HG03097 (cell line): Measurements from ENCODE around the gene FRMD4A.

Experiments used
- ATAC-seq: cut with Tn5 transposase; IDR thresholded peaks from one replicate; pipeline ENCODE4 v1.9.1; 2021; ENCODE audit not compliant: unreplicated experiment, low FRiP score

FRMD4A gene

DNA sequence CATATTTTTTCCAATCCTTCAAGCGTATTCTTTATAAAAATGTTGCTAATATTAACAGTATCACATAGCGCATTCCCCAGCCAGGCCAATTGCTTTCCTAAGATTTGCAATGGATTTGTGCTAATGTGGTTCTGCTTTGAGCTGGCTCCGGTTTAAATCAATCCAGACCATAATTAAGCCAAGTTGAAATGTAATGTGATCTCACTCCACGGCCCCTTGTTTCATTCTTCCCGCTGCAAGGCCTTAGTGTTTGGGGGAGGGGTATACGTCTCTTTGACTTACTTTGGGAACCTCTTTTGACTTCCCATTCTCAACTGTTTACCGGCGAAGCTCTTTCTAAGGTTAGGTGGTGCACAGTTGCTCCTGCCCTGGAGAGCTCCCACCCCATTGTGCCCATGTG lies 657.6 kb downstream of the FRMD4A start:
- no peak for ATAC-seq

DNA sequence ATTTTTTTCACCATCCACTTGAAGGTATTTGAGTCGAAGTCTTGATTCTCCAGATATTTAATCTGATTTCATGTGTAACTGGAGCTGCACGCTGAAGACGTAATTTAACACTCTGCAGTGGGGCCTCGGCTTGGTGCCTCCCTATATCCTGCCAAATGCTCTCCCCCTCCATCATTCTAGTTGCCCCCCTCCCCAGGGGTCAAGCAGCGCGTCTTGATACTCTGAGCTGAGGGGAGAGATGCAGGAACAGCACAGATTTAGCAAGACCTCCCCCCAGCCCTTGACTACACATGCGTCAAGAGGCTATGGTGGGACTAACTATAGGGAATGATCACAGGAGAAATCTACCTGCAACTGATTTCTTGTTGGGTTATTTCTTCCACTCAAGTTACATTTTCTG lies 658.2 kb downstream of the FRMD4A start:
- ATAC-seq = no peak

DNA sequence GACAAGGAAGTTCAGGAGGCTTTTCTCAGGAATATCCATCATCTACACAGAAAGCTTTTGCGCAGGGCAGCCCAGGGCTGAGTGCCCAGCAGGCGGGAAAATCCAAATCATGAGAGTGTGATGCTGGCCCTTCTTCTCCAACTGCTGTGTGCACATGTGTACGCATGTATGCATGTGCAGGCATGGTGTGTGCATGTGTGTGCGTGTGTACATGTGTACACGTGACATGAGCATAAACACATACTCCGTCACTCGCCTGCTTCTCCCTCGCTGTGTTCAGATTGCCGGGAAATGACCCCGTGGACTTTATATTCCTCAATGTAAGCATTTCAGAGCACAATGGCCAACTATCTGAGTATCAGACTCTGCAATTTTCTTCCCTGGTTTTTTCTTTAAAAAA lies 658.8 kb downstream of the FRMD4A start:
- ATAC-seq = no peak

DNA sequence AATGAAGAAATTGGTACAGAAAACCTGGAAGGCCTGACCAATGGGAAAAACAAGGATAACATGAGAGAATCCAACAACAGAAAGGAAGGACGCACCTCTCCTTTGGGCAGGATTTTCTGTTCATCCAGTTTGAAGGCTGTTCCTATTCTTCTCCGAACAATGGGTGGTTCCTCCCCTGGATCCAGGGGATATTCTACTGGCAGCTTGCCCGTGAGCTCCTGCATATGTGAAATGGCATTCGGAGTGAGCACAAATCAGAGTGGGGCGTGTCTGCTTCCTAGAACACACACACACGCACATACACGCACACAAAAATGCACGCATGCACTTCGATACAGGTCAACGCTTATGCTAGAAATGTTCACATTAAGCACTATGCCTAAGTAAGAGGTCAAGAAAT lies 660.4 kb downstream of the FRMD4A start:
- ATAC-seq = no peak

DNA sequence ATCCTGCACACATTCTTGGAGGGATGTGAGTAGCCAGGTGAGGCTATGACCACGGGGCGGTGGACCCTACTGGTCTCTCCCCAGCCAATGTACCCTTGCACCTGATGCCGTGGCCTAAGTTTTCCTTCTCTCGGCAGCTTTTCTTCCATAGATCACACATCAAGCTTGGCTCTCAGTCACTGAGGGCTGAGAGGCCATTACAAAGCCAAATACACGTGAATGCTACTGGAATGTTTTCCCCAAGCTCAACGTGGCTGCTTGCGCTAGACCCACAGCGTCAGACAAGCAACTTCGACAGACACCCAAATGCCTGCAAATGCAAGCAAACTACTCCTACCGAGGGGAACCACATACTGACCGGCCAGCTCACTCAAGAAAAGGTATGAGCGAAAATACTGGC lies 660.8 kb downstream of the FRMD4A start:
- ATAC-seq = no peak

DNA sequence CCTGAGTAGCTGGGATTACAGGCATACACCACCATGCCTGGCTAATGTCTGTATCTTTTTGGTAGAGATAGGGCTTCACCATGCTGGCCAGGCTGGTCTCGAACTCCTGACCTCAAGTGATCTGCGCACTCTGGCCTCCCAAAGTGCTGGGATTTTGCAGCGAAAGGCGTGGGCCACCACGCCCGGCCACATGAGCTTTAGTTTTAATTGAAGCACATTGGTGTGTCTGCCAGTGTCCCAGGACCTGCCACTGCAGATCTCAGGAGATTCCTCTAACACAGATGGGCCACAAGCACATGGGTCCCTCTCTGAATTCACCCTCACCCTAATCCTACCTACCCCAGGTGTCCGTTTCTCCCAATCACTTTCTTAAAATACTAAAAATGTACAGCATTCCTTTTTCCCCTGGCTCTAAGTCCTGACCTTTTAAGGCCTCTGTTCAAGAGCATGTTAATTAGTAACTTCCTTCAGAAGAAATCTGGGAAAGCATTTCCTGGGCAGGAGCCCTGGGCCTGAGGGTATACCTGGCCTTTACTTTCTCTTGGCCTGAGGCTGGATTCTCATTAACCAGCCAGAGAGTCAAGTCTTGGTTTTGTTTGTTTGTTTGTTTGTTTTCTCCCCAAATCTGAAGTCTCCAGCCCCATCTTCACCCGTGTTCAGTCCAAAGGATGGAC lies 661.4 kb downstream of the FRMD4A start:
- no peak for ATAC-seq

DNA sequence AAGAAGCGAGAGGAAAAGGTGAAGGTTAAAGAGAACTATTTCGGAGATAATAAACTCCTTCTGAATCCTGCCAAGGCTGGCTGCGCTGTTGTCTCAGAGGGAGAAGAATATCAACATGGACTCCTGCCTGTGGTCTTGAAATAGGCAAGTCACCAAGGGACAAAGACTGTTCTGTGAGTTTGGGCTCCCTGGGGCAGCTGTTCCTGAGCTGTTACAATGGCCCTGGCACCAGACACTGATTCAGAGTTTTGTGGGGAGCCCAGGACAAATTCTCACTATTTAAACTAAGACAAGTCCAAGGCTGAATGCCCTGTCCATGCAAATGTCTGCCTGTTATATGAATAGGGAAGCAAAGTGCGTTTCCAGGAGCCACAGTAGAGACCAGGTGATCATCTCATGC lies 662.6 kb downstream of the FRMD4A start:
- ATAC-seq = no peak

DNA sequence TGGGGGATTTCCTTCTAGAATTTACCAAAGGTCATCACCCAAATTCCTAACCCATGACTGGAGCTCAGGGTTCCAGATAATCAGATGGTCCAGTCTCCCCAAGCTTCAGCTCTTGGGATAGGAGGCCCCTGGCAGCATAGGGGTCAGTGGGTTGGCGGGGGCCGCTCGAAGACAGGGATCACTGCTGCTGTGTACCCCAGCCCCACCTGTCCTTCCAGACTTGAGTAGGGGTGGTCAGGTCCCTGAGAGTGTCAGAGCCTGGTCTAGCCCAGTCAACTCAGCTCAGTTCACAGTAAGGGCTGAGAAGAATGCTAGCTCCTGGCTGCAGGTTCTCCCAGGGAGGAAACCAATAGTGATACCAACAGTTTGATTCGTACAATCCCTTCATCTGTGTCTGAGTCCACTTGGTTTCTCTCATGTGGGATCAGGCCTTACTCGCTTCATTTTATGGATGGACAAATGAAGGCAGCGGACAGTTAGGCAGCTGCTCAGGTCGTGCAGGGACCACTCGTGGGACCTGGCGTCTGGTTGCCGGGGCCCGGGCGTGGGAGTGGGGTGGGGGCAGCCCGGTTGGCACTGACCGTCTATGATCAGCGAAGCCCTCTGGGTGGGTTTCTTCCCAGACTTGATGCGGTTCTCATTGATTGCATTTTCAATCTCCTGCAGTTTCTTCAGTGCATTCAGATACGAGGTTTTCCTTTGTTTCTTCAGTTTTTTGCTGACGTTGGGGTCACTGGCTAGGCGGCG lies 665.0 kb downstream of the FRMD4A start:
- ATAC-seq = no peak

DNA sequence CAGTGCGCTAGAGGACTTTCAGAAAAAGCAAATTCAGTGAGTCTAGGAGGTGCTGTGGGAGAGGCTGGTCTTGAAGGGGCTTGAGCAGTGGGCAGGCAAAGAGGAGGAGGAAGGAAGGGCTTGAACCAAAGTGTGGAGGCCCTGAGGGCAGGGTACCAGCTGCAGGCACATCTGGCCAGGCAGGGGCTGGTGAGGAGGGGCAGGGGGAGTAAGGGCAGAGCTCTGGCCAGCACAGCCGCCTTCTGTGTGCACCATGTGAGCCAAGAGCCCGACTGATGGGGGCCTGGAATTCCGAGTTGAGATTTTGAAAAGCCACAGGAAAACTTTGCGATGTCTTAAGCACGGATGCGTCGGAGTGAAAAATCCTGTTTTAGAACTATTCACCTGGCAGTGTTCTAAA lies 669.5 kb downstream of the FRMD4A start:
- no peak for ATAC-seq

DNA sequence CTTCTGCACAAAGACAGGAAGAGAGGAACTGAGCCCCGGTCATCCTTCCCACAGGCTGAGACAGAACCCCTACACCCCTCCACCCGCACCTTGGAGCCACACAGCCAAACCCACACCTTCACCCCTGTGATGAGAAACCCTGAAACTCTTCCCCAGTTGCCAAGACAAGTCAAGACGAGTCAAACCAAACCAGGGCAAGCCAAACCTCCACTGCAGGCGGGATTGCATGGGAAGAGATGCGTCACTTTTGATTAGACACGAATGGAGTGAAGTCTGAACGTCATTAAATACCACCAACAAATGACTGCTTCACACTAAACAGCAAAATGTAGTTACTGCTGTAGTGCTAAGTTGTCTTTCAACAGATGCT lies 670.2 kb downstream of the FRMD4A start:
- no peak for ATAC-seq

DNA sequence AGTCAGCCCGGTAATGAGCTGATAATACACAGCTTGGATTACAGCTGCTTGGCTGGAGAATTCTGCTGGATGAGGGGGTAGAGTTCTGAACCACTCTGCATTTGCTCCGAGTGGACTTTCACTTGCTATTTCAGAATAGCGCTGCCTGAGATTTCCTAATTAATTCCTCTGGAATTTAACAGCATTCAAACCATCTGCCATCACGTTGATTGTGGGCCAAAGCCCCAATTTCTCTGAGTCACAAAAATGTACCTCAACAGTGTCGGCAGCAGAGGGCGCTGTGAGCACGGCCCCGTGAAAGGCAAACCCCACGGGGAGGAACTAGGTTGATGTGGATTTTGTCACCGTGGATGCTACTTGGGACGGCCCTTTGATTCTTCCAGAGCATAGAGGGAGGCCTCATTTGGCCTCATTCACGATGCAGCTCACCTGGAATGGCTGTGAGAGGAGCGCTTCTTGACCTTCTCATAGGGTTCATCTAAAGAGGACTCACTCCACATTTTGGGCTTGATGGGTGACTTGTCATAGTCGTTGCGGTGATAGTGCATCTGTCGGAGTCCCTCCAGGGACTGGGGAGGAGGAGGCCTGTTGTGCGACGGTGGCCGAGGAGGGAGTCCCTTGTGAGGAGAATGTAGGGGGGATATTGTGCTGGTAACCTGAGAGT lies 670.7 kb downstream of the FRMD4A start:
- ATAC-seq = peak; percentile 53

DNA sequence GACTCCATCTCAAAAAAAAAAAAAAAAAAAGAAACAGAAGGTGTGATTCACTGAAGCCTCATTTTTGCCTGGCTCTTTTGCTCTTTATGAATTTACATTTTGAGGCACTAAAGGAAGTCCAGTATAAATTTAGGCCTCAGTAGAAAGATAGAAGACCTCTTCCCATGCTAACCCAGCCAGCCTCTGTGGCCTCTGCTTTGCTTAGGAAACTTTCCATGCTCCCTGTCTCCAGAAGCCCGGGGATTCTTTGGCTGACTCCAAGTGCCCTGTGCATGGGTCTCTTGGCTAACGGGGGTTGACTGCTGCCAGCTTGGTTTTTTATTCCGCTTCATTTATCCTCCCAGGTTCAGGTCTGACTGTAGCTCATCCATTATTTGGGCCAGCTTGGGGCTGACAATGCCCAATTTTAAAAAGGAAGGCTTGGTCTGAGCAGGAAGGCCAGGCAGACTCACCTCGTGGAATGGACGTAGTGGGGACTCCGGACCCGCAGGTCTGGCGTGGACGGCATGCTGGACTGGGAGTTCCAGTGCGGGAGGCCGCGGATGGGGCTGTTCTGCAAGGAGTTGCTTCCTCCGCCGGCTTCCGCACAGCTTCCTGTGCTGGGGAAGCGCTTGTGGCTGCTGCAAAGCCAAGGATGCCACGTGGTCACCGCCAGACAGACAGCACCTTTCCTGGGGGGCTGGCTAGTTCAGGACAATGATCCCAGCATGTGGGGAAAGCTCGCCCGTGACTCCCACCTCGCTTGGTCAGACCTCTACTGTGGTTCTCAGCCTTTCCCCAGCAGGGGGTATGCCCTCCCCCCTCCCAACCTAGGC lies 671.6 kb downstream of the FRMD4A start:
- ATAC-seq = no peak

DNA sequence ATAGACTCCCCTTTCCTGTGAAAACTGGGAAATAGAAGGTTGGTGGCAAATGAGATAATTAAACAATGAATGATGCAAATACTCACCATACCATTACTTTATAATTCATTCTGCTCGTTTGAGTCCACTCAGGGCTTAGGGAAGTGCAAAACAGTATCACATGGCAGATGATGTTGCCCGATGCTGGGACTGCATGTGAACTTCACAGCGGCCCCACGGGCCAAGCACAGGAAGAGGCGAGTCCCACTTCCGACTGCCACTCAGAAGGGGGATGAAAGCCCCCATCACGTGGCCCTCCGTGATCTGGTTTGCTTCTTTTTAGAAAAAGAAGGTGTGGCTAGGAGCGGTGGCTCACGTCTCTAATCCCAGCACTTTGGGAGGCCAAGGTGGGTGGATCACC lies 672.5 kb downstream of the FRMD4A start:
- no peak for ATAC-seq

DNA sequence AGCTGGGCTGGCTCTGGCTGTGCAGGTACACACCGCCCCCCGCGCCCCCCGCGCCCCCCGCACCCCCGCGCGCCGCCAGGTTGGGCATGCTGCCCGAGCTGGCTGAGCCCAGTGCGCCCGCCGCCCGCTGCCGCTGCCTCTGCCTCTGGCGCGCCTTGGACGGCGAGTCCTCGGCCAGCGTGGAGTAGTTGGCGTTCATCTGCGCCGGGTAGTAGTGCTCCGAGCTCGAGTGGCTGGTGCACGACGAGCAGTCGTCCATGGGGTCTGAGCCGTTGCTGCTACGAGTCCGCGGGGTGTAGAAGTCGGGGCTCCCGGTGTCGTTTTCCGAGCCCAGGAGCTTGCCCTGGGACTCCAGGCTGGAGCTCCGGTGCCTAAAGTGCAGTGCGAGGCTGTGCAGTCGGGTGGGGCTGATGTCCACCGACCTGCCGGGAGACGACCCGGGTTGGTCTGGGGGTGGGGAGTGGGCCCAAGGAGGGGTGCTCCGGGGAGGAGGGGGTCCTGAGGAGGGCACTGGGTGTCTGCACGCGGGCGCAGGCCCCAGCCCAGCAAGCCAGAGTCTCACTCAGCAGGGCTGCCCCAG lies 673.5 kb downstream of the FRMD4A start:
- no peak for ATAC-seq

DNA sequence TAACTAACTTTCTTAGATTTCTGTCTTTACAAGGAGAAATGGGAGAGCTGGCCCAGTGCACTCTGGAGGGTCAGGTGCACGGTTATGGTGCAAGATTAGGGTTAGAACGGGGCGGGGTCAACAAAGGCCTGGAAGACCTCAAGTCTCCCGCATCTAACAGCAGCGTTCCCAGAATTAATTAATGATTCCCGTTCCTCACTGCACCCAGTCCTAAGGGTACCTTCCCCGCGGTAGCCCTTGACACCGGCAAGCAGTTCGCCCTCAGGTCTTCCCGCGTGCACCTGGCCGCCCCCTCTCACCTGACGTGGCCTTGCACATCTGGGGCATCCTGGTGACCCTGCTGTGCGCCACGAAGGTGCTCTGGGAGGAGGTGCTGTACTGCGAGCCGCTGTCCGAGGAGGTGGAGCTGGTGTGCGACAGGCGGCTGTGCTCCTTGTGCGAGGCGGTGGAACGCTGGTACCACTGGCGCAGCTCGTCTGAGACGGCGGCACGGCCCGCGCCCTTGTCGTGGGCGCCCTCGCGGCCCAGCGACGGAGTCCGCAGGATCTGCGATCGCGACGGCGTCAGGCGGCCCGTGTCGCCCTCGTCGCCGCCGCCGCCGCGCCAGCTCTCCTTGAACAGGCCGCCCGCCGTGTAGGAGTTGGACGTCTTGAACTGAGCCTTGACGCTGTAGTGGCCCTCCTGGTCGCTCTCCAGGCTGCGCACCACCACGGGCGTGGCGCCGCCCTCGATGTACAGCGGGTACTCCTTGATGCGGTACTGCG lies 674.2 kb downstream of the FRMD4A start:
- ATAC-seq = no peak

DNA sequence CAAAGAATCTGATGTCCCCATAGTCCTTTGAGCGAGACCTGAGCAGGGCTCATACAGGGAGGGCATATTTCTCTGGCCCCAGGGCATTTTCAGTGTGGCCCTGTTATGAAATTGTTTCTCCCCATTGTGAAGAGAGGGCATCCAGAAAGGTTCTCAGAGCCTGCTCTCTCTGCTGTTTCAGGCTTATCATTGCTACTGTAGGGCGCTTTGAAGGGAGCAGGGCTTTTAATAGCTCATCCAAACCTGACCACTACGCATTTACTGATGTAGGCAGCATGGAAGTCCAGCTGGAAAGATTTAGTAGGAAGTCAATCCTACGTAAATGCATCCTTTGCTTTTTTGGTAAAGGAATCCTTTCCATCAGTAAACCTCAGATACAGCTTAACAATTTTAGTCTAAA lies 675.9 kb downstream of the FRMD4A start:
- ATAC-seq = no peak

DNA sequence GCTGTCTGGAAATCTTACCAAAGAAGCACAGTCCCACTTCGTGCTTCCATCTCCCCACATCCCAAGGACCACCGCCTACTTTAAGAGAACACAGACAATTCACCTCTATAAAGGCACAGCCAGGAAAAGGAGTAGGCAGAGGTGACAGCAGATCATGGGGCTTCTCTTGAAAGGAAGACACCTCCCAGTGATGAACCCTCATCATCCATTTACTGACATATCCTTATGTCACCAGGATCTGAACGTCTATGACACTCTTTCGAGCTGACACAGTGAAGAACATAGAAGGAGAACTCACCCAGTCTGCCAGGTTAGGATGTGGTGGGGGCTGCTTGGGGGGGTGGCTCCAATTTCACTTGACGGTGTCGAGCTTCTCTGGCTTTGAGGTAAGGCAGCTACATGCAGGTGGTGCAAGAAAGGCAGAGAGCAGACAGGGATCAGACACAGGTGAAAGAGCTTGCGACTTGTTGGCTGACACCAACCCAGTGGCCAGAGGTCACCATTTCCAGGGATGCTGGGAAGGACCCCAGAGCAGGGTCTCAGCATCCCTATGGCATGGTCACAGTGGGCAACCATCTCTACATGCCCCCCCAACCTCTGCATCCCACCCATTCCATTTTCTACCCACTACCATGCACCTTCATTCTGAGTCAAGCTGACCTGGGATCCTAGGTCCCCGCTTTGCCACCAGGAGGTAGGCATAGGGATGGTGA lies 676.5 kb downstream of the FRMD4A start:
- ATAC-seq = no peak

DNA sequence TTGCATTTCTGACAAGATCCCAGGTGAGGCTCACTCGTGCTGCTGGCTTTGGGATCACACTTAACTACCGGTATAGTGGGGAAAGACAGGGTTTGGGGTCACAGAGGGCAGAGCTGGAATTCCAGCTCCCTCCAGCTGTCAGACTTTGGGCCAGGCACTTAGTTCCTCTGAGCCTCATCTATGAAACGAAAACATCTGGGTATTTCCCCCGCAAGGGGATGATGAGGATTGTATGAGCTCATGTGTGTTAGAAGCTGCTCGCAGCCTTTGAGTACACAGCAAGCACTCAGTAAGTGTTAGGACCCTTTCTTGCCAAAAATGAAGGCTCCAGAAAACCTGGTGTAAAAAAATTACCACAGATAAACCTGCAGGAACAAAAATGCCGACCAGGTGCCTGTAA lies 677.9 kb downstream of the FRMD4A start:
- no peak for ATAC-seq

DNA sequence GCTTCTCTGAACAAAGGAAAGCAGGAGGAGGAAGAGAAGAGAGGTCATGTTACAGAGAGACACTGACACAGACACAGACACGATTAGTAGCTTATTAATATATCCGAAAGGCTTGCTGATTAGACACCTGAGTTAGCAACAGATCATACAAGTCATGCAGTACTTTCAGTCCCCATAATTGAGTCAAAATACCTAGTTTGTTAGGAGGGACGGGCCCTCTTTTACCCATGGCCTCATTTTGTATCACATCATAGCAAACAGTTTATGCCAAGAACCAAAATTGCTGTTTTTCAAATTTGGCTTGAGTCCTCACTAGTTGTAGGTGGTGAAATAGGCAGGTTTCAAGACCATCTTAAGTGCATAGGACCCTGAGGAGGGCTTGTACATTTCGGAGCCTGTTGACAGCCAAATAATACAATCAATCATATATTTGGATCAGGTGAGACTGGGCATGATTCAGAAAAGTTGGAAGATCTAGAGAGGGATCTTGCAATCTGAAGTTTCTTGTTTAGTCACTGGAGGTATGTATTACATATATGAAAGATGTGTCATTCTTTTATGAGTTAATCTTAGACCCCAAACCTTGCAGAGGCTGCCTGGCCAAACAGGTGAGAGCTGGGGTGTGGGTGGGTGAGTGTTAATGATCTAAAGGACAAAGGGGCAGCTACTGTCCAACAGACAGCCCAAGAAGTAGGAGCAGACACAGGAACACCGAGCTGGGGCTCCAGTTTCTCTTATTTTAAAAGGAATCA lies 678.6 kb downstream of the FRMD4A start:
- ATAC-seq = no peak
